WI38 (cell line): Measurements from ENCODE around the gene ARHGAP24.

Experiments used
- H3K4me3 ChIP-seq: 2 replicates; pipeline ENCODE4 v1.5.1; 2011; ENCODE audit warnings: low read depth, mild to moderate bottlenecking, control low read depth, low read length
- TF ChIP-seq, protein P1 (sequence below): IDR thresholded peaks from 2 replicates; pipeline ENCODE4 v1.5.1; 2012; ENCODE audit warnings: low read depth, mild to moderate bottlenecking, control low read depth, low read length

The ARHGAP24 gene

DNA sequence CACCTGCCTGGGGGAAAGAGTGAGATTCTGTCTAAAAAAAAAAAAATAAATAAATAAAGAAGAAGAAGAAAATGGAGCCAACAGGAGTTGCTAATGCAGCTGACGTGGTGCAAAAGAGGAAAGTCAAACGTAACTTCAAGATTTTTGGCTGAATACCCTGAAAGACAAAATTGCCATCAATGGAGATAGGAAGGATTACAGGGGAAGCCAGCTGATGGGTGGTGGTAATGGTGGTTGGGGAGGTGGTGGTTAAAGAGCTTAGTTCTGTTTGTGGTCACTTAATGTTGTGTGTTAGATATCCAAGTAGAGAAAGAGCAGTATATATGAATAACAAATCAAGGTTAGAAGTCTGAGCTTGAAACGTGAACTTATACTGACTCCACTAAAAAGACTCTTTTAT lies 225.4 kb downstream of the ARHGAP24 start:
- TF ChIP-seq, protein P1, sequence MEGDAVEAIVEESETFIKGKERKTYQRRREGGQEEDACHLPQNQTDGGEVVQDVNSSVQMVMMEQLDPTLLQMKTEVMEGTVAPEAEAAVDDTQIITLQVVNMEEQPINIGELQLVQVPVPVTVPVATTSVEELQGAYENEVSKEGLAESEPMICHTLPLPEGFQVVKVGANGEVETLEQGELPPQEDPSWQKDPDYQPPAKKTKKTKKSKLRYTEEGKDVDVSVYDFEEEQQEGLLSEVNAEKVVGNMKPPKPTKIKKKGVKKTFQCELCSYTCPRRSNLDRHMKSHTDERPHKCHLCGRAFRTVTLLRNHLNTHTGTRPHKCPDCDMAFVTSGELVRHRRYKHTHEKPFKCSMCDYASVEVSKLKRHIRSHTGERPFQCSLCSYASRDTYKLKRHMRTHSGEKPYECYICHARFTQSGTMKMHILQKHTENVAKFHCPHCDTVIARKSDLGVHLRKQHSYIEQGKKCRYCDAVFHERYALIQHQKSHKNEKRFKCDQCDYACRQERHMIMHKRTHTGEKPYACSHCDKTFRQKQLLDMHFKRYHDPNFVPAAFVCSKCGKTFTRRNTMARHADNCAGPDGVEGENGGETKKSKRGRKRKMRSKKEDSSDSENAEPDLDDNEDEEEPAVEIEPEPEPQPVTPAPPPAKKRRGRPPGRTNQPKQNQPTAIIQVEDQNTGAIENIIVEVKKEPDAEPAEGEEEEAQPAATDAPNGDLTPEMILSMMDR = no peak
- H3K4me3 ChIP-seq = no peak overlapping the region

GRCh38 chr4:85701861-85702321 lies 226.9 kb downstream of the ARHGAP24 start:
- H3K4me3 ChIP-seq = no peak overlapping the region
- TF ChIP-seq, protein P1 = no peak

GRCh38 chr4:85703096-85703495 lies 228.1 kb downstream of the ARHGAP24 start:
- no peak overlapping the region for H3K4me3 ChIP-seq
- TF ChIP-seq, protein P1 = no peak

DNA sequence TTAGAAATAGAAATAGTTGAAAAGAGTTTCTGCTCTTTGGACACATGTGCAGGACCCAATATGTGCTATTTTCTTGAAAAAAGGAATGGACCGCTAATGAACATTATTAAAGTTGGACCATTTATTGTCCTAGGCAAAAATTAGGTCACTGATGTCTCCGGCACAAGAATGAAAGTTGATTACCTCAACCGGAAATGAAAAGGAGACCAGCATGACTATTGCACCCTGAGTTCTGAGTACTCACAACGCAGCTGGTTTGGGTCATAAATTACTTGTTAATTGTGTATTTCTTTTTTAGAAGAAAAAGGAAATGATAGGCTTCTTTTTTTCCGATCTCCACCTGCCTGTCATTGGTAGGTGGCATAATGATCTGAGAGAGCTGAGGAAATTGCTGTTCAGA lies 232.7 kb downstream of the ARHGAP24 start:
- no peak overlapping the region for H3K4me3 ChIP-seq
- TF ChIP-seq, protein P1 = no peak

GRCh38 chr4:85708468-85708867 lies 233.5 kb downstream of the ARHGAP24 start:
- TF ChIP-seq, protein P1 = no peak
- no peak overlapping the region for H3K4me3 ChIP-seq

DNA sequence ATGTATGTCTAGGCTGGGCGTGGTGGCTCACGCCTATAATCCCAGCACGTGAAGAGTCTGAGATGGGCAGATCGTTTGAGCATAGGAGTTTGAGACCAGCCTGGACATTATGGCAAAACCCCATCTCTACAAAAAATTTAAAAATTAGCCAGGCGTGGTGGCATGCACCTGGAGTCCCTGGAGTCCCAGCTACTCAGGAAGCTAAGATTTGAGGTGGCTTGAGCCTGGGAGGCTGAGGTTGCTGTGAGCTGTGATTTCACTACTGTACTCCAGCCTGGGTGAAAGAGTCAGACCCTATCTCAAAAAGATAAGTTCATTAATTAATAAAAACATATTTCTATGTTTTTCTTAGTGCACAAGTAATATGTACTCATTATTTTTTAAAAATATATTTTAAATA lies 238.1 kb downstream of the ARHGAP24 start:
- TF ChIP-seq, protein P1 = no peak
- no peak overlapping the region for H3K4me3 ChIP-seq

DNA sequence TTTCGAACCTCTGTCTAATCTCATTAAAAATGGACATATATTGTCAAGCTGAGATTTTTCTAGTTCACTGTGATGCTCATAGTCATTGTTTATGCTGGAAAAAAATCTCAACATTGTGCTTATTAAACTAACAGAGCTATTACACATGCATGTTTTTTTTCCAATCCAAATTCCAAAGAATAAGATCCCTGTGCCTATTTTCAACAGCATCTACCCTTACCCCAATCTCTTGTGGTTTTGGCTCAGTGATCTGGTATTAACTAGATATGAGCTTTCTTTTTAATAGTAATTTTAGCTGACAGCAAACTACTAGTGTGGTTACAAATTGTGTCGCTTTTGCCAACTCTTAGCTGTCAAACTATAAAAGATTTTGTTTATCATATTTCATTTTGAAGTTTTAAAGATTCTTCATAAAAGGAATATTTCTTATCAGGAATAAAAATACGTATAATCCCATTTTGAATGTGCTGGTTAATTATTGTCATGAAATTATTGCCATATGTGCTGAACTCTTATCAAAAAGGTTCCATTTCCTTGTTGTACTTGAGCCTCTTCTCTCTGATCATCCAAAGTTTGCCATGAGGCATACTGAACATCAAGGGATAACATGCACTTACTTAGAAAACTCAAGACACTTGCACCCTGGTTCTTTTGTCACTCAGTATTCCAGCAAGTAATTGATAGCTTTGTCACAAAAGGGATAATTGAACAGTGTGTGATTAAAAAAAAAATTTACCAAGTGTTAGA lies 241.2 kb downstream of the ARHGAP24 start:
- TF ChIP-seq, protein P1 = no peak
- no peak overlapping the region for H3K4me3 ChIP-seq
